ENCODE results near the gene PLAAT2. TPM values are rescaled to one million over a fixed set of nuclear protein-coding genes. Genes with fewer than 3 reads are reported as not detected.
A peak's percentile ranks its signal among the peaks of the same experiment; 100 is the strongest.
"Not testable (repeated sequence)": the region's sequence is repeated elsewhere in the genome, so short reads cannot be mapped to it uniquely, and the experiment has no call there.

PLAAT2 gene
- total RNA-seq, 4 donors from 2014 or later: 0.47 TPM; not detected in 3

DNA sequence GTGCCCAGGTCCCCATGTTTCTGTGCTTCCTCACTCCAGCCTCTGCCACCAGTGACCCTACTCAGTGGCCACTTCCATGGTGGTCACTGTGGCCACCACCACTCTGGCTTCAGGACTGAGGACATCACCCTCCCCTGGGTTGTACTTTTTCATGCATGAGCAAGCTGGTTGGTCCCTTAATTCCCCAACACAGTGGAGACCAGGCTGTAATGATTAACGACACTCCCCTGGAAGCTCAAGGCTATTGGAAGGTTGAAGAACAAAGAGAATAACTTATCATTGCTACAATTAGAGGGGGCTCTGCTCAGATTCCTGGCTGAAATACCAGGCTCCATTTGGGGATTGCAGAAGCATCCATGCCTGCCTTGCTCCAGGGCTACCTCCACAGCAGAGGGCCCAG lies 16.1 kb downstream of the PLAAT2 start:
- no peaks in the 10 kb centered on the region for H3K9me3 ChIP-seq
- H3K36me3 ChIP-seq: peaks cover 0 to 37% (median 4%) of the 10 kb centered on the region in 3 donors
- no peak for DNase-seq
- intact Hi-C loops (cut with DNase I): no loop called here
- H3K27me3 ChIP-seq: no peaks in the 10 kb centered on the region
- WGBS, 2 donors: no CpG with 5 or more reads among the region's 1 CpG
- no peak for TF ChIP-seq POLR2A (IDR thresholded peaks at IDR 0.05)
- TF ChIP-seq, protein P1, sequence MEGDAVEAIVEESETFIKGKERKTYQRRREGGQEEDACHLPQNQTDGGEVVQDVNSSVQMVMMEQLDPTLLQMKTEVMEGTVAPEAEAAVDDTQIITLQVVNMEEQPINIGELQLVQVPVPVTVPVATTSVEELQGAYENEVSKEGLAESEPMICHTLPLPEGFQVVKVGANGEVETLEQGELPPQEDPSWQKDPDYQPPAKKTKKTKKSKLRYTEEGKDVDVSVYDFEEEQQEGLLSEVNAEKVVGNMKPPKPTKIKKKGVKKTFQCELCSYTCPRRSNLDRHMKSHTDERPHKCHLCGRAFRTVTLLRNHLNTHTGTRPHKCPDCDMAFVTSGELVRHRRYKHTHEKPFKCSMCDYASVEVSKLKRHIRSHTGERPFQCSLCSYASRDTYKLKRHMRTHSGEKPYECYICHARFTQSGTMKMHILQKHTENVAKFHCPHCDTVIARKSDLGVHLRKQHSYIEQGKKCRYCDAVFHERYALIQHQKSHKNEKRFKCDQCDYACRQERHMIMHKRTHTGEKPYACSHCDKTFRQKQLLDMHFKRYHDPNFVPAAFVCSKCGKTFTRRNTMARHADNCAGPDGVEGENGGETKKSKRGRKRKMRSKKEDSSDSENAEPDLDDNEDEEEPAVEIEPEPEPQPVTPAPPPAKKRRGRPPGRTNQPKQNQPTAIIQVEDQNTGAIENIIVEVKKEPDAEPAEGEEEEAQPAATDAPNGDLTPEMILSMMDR (IDR thresholded peaks at IDR 0.05): no peak
- no peak overlapping the region for H3K27ac ChIP-seq
- no peaks in the 10 kb centered on the region for H3K4me1 ChIP-seq
- H3K4me3 ChIP-seq: no peak overlapping the region

DNA sequence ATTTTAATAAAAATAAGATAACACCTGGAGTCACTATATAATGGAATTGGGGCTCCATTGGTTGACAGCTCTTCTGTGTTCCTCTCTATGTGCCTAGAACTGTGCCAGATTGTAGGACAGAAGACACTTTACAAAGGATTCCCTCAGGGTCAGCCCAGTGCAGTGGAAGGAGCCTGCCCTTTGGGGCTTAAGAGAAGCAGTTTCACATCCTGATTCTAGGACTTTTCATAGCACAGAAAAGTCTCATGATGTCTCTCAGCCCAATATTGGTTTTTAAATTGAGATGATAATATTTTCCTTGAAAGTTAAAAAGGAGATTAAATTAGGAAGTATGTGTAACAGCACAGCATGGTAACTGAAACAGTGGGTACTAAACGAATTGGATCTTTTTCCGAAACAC lies 19.5 kb downstream of the PLAAT2 start:
- intact Hi-C loops (cut with DNase I): no loop called here
- H3K27me3 ChIP-seq: no peaks in the 10 kb centered on the region
- no peaks in the 10 kb centered on the region for H3K9me3 ChIP-seq
- no peak overlapping the region for H3K4me3 ChIP-seq
- H3K4me1 ChIP-seq: peaks cover 0 to 6% (median under 1%) of the 10 kb centered on the region in 3 donors
- TF ChIP-seq, protein P1 (IDR thresholded peaks at IDR 0.05): no peak
- TF ChIP-seq POLR2A (IDR thresholded peaks at IDR 0.05): no peak
- no peak overlapping the region for H3K27ac ChIP-seq
- 82 to 93% methylated on average over 2 of the region's 2 CpGs for WGBS, 2 donors
- DNase-seq: no peak
- peaks cover 0 to 46% (median 4%) of the 10 kb centered on the region in 3 donors for H3K36me3 ChIP-seq

DNA sequence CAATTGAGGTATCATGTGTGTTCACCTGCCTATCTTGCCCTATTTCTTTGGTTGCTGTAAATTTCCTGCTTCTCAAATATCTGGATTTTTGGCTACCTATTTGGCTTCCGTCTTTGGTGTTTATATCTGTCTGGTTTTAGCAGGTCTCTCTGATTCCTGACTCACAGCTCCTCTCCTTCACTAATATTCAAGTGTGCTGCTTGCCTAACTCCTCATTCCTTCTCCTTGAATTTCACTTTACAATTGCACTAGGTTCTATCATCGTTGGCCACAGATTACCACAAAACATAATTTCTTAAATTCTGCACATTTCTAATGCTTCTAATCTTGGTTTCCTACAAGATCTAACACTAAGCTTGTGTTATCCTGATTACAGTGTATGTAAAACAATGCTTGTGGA lies 20.7 kb downstream of the PLAAT2 start:
- intact Hi-C loops (cut with DNase I); H3K9me3 ChIP-seq; H3K27me3 ChIP-seq; H3K4me3 ChIP-seq; H3K27ac ChIP-seq; DNase-seq: not testable (repeated sequence)
- WGBS, 2 donors: 73 to 81% methylated on average over 2 of the region's 2 CpGs
- H3K4me1 ChIP-seq: peaks cover 9 to 18% (median 12%) of the 10 kb centered on the region in 3 donors
- peaks cover 0 to 45% (median 4%) of the 10 kb centered on the region in 3 donors for H3K36me3 ChIP-seq

DNA sequence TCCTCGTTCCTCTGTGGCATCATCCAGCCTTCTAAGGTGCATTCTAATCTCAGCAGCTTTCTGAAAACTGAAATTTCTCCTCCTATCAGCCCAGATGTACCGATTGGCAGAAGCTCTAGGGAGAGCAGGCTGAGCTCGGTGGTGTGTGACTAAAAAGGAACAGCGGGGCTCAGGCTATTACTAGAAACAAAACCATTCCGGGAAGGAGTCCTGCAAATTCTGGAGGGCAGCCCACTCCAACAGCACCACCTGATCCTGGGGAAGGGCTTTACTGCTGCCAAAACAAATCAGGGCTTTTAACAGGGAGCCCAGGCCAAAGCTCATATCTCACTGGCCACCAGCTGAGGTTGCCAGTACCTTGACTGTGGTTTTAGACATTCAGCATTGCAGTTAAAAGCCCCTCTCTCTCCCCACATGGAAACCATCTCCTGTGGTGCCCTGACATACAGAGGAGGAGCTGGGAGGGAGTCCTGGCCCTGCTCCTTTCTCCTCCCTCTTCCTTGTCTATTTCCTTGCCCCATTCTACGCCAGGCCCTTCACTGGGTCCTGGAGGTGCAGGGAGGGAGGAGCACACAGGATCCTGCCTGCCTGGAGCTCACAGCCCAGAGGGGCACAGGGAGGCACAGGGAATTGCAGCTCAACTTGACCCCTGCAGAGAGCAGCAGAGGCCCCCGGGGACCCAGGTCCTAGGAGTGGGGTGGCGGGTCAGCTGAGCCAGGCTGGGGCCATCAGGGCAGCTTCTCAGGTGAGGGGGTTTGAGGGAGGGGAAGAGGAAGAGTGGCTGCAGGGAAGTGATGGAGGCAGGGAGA lies 25.7 kb downstream of the PLAAT2 start:
- Histone ChIP-seq H3K27ac (peak overlapping the region; percentile 78 to 91 (median 84)), H3K4me3 (peak overlapping the region; percentile 25 to 65 (median 48)), H3K9me3 (no peaks in the 10 kb centered on the region), H3K36me3 (peaks cover 0 to 9% (median 0%) of the 10 kb centered on the region in 3 donors), H3K27me3 (no peaks in the 10 kb centered on the region), H3K4me1 (peaks cover 19 to 51% (median 20%) of the 10 kb centered on the region in 3 donors)
- no peak for DNase-seq
- intact Hi-C loops (cut with DNase I): no loop called here
- 12 to 20% methylated on average over 2 to 4 of the region's 8 CpGs for WGBS, 2 donors
- TF ChIP-seq, protein P1 (IDR thresholded peaks at IDR 0.05): no peak
- TF ChIP-seq POLR2A (IDR thresholded peaks at IDR 0.05): no peak

DNA sequence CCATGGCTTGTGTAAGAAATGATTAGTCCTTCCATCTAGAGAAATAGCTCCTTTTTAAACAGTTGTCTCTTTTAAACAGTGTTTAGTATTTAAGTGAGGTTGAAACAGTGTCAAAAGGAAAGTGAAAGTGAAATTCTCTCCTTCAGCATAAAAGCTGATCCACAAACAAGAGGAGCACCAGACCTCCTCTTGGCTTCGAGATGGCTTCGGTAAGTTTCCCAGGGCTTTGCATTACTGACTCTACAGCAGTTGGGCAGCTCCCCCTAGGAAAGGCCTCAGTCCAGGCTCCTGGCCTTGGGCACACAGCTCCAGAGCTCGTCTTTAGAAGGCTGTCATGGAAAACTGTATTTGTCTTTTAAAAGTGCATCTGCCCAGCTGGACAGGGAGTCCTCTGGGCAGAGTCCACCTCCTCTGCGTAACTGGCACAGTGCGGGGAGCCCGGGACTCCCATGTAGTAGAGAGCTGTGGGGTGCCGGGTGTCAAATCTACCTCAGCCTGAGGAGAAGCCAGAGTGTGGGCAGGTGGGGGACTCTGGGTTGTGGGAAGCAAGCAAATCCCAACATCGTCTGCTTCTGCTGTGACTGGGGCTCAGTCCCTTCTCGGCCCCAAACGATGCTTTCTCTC lies 26.4 kb downstream of the PLAAT2 start, which contains the start of gene PLAAT4:
PLAAT4 (plus strand) TSS at position 140 of the 624 bp plus-strand sequence; CDS start at position 201, 61 bp downstream.
- Histone ChIP-seq H3K9me3 (no peaks in the 10 kb centered on the region), H3K4me1 (peaks cover 20 to 56% (median 22%) of the 10 kb centered on the region in 3 donors), H3K4me3 (peak within 1 kb of the TSS; percentile 25 to 65 (median 48)), H3K36me3 (peaks cover 0 to 9% (median 0%) of the 10 kb centered on the region in 3 donors), H3K27ac (peak within 1 kb of the TSS; percentile 78 to 91 (median 84)), H3K27me3 (no peaks in the 10 kb centered on the region)
- no peak for DNase-seq
- TF ChIP-seq, protein P1 (IDR thresholded peaks at IDR 0.05): no peak
- no peak for TF ChIP-seq POLR2A (IDR thresholded peaks at IDR 0.05)
- 19% methylated on average over 8 to 10 of the region's 10 CpGs for WGBS, 2 donors
- intact Hi-C loops (cut with DNase I): no loop called here
